Muscle layer of duodenum (tissue), 2 donors: ENCODE measurements around the gene MYL9.
A peak's percentile ranks its signal among the peaks of the same experiment; 100 is the strongest.
"Not testable (repeated sequence)": the region's sequence is repeated elsewhere in the genome, so short reads cannot be mapped to it uniquely, and the experiment has no call there.

Source experiments
- H3K27ac ChIP-seq: one replicate; pipeline ENCODE4 v1.7.0; 2013; ENCODE audit warnings: mild to moderate bottlenecking, low read length
- H3K27me3 ChIP-seq: one replicate; pipeline ENCODE4 v1.7.0; 2013; ENCODE audit warnings: low read depth, mild to moderate bottlenecking, control low read depth, low read length
- H3K36me3 ChIP-seq, 2 donors: one replicate each; pipeline ENCODE4 v1.7.0; 2013; ENCODE audit warnings: low read length in 2 of 2, control low read depth in 1 of 2, mild to moderate bottlenecking in 1 of 2; ENCODE audit not compliant: insufficient read depth in 2 of 2, control insufficient read depth in 1 of 2
- H3K4me1 ChIP-seq, 2 donors: one replicate each; pipeline ENCODE4 v1.7.0; 2013; ENCODE audit warnings: low read length in 2 of 2, mild to moderate bottlenecking in 2 of 2, control low read depth in 1 of 2, moderate library complexity in 1 of 2; ENCODE audit not compliant: insufficient read depth in 2 of 2, control insufficient read depth in 1 of 2
- H3K4me3 ChIP-seq, 2 donors: one replicate each; pipeline ENCODE4 v1.7.0; 2013; ENCODE audit warnings: low read length in 2 of 2, low read depth in 1 of 2, mild to moderate bottlenecking in 1 of 2
- H3K9me3 ChIP-seq, 2 donors: one replicate each; pipeline ENCODE4 v1.7.0; 2013; ENCODE audit warnings: low read length in 2 of 2, control low read depth in 1 of 2, mild to moderate bottlenecking in 1 of 2; ENCODE audit not compliant: control insufficient read depth in 1 of 2
- donor health status: healthy.

The MYL9 gene

DNA sequence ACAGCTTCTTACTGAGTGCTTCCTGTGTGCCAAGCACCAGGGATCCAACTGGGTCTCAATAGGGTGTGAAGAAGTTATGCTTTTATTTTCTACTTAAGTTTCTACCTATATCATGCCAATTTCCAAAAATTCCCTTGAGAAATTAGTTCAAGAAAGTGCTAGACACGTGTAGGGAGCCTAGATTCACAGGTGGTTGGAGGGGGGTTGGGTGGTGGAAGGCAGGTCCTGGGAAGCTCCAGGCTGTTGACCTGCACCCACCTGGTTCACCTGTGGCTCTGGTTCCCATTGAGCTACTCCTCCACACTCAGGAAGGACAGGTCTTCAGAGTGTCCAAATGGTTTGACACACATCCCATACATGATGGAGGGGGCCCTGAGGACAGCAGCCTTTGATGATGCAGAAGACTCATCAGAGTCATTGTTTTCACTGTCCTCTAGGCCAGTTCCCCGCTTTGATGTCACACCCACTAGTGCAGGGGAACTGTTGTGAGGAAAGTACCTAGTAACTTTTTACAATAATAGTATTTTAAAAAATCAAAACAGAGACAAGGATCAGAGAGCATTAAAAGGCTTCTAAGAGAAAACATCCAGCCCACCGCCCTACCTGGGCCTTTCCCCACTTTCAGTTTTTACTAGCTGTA lies 39.8 kb upstream of the MYL9 start:
- Histone ChIP-seq H3K9me3 (no peaks in the 10 kb centered on the region), H3K36me3 (peaks cover 55 to 71% of the 10 kb centered on the region in 2 donors), H3K4me1 (no peaks in the 10 kb centered on the region), H3K27ac (no peak overlapping the region), H3K4me3 (no peak overlapping the region), H3K27me3 (no peaks in the 10 kb centered on the region)

DNA sequence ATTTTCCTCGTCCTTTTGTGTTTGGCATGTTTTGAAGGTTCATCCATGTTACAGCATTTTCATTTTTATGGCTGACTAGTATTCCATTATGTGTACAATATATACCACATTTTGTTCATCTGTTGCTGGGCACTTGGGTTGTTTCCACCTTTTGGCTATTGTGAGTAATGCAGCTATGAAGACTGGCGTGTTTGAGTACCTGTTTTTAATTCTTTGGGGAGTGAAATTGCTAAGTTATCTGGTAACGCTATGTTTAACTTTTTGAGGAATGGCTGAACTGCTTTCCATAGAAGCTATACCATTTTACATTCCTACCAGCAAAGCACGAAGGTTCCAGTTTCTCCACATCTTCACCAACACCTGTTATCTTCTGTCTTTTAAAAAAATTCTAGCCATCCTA lies 37.0 kb upstream of the MYL9 start:
- H3K27me3 ChIP-seq, result no peaks in the 10 kb centered on the region
- no peak overlapping the region for H3K27ac ChIP-seq
- H3K4me3 ChIP-seq, result no peak overlapping the region
- H3K4me1 ChIP-seq, result no peaks in the 10 kb centered on the region
- H3K36me3 ChIP-seq, result peaks cover 45 to 46% of the 10 kb centered on the region in 2 donors
- H3K9me3 ChIP-seq, result no peaks in the 10 kb centered on the region

DNA sequence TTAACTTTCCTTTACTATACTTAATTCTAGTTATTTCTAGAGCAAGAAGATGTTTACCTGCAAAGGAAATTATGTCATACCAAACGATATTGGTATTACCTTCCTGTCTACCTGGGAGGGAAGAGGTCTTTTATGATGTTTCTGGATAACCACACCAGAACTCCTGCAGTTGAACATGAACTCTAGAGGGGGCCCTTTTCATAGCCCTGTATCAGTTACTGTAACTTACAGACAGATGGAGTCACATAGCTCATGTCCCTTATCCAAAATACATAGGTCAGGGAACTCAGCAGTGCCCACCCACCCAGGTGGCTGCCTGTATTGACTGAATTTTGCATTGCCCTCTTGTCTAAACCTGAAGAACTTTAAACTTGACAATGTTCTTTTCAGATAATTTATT lies 35.1 kb upstream of the MYL9 start:
- Histone ChIP-seq H3K9me3 (no peaks in the 10 kb centered on the region), H3K36me3 (peaks cover 34% of the 10 kb centered on the region in 2 donors), H3K27me3 (no peaks in the 10 kb centered on the region), H3K4me3 (no peak overlapping the region), H3K4me1 (no peaks in the 10 kb centered on the region), H3K27ac (no peak overlapping the region)

DNA sequence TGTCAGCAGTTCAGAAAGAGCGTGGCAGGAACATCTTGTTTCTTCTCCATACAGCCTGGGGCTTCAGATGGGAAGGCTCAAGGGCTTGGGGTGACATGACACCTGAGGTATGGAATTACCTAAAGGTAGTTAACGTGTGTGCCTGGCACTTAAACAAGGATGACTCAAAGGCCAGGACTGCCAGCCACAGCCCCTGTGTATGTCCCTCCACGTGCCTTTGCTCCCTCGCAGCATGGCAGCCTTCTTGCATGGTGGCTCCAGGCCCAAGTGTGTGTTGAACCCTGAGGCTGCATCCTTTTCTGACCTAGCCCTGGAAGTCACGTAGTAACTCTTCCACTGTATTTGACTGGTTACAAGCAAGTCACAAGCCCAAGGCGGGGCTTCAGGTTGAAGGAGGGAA lies 33.6 kb upstream of the MYL9 start:
- H3K9me3 ChIP-seq, result no peaks in the 10 kb centered on the region
- H3K4me1 ChIP-seq, result no peaks in the 10 kb centered on the region
- H3K27ac ChIP-seq, result no peak overlapping the region
- H3K36me3 ChIP-seq, result peaks cover 27 to 33% of the 10 kb centered on the region in 2 donors
- H3K4me3 ChIP-seq, result no peak overlapping the region
- H3K27me3 ChIP-seq, result no peaks in the 10 kb centered on the region

DNA sequence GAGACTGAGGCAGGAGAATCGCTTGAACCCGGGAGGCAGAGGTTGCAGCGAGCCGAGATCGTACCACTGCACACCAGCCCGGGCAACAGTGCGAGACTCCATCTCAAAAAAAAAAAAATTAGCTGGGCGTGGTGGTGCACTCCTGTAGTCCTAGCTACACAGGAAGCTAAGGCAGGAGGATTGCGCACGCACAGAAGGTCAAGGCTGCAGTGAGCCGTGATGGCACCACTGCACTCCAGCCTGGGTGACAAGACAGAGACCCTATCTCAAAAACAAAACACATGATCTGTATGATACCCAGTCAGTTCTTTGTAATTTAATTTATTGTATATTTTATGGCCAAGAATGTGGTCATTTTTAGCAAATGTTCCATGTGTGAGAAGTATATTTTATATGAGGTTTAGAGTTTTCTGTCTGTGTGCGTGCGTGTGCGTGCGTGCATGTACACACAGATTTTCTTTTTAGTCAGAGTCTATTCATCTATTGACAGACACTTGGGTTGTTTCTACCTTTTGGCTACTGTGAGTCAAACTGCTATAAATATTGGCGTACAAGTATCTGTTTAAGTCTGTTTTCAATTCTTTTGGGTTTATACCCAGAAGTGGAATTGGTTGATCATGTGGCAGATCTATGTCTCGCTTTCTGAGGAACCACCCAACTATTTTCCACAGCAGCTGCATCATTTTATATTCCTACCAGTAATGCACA lies 22.2 kb upstream of the MYL9 start:
- Histone ChIP-seq H3K9me3 (no peaks in the 10 kb centered on the region), H3K27ac (no peak overlapping the region), H3K36me3 (peaks cover 11 to 15% of the 10 kb centered on the region in 2 donors), H3K27me3 (no peaks in the 10 kb centered on the region), H3K4me1 (peaks cover 0 to 15% of the 10 kb centered on the region in 2 donors), H3K4me3 (no peak overlapping the region)

DNA sequence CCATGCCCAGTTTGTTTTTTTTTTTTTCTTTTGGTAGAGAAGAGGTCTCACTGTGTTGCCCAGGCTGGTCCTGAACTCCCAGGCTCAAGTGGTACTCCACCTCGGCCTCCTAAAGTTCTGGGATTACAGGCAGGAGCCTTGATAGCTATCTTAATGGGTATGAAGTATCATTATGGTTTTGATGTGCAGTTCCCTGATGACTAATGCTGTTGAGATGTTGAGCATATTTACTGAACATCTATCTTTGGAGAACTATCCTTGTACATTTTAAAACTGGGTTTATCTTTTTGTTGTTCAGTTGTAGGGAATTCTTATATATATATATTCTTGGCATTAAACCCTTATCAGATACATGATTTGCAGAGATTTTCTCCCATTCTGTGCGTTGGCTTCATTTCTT lies 21.4 kb upstream of the MYL9 start:
- no peaks in the 10 kb centered on the region for H3K27me3 ChIP-seq
- H3K36me3 ChIP-seq, result peaks cover 13% of the 10 kb centered on the region in 2 donors
- H3K4me1 ChIP-seq, result peaks cover 0 to 15% of the 10 kb centered on the region in 2 donors
- H3K4me3 ChIP-seq, result no peak overlapping the region
- H3K9me3 ChIP-seq, result no peaks in the 10 kb centered on the region
- H3K27ac ChIP-seq, result no peak overlapping the region

DNA sequence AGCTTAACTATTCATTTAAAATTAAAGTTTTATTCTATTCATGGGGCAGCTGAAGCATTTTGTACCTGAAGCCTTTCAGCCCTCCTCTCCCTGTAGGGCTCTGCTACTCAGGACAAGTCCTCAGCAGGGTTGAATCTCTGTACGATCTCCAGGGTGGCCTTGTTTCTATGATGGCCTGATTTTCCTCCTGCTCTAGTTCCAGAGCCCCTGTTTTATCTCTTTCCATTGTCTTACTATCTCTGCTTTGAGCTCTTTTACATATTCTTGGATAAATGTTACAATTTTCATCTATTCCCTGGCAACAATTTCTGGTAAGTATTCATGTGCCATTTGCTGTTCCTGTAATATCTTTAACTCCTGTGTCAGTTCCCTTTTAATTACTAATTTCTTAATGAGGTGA lies 19.8 kb upstream of the MYL9 start:
- H3K36me3 ChIP-seq, result peaks cover 26 to 29% of the 10 kb centered on the region in 2 donors
- no peaks in the 10 kb centered on the region for H3K27me3 ChIP-seq
- H3K27ac ChIP-seq, result no peak overlapping the region

DNA sequence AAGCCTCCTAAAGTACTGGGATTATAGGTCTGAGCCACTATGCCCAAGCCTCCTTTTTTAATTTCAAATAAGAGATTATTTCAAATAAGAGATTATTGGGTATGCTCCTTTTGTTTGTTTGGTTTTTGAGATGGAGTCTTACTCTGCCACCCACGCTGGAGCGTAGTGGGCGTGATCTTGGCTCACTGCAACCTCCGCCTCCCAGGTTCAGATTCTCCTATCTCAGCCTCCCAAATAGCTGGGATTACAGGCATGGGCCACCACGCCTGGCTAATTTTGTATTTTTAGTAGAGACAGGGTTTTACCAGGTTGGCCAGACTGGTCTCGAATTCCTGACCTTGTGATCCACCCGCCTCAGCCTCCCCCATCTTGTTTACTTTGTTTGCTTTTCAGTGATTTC lies 18.9 kb upstream of the MYL9 start:
- H3K27me3 ChIP-seq, H3K9me3 ChIP-seq, H3K27ac ChIP-seq, H3K4me3 ChIP-seq: not testable (repeated sequence)
- H3K36me3 ChIP-seq, result peaks cover 29 to 34% of the 10 kb centered on the region in 2 donors
- H3K4me1 ChIP-seq, result peaks cover 0 to 13% of the 10 kb centered on the region in 2 donors

More for the DNA sequence above, 19.8 kb upstream of the MYL9 start:
- H3K9me3 ChIP-seq, result no peaks in the 10 kb centered on the region
- no peak overlapping the region for H3K4me3 ChIP-seq
- peaks cover 0 to 13% of the 10 kb centered on the region in 2 donors for H3K4me1 ChIP-seq

DNA sequence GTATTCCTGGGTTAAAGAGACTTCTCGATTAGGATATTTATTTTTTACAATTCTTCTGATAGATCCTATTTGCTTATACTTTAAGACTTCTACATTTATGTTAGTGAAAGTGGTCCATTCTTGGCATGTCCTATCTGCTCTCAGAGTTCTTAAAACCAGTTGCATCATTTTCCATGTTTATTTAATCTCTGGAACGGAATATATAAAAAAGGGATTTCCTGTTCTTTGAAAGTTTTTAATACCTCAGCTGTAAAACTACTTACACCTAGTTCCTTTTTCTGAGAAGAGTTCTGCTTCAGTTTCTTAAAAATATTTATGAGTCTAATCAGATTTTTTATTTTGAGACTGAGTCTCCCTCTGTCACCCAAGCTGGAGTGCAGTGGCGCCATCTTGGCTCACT lies 18.0 kb upstream of the MYL9 start:
- no peaks in the 10 kb centered on the region for H3K27me3 ChIP-seq
- peaks cover 0 to 19% of the 10 kb centered on the region in 2 donors for H3K4me1 ChIP-seq
- no peak overlapping the region for H3K27ac ChIP-seq
- H3K4me3 ChIP-seq, result no peak overlapping the region
- H3K9me3 ChIP-seq, result no peaks in the 10 kb centered on the region
- peaks cover 25 to 39% of the 10 kb centered on the region in 2 donors for H3K36me3 ChIP-seq

DNA sequence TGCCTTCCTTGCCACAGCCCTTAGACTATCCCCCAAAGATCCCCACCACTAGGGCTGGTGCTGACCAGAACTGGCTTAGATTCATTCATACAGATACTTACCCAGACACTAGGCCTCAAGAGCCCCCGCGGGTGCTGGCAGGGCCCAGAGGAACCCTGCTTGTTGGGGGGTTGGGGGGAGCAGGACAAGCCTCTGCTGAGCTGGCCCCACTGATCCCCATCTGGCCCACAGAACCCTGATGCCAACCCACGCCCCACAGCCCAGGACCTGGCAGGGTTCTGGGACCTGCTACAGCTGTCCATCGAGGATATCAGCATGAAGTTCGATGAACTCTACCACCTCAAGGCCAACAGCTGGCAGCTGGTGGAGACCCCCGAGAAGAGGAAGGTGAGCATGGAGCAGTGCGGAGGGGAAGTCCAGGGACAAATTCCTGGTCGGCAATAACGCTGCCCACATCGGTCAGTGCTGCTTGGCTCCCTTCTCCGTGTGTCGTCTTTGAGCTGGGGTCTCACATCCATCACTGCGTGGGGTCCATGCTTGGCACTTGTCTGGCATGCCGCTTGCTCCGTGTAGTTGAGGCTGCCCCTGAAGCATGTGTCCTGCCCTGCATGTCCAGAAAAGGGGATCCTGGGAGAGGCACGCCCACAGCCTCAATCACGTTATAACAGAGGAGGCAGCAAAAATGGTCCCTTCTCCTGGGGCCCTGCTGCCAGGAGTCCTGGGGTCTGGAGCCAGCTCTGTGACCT lies 15.5 kb upstream of the MYL9 start:
- no peak overlapping the region for H3K27ac ChIP-seq
- no peaks in the 10 kb centered on the region for H3K27me3 ChIP-seq
- peaks cover 0 to 19% of the 10 kb centered on the region in 2 donors for H3K4me1 ChIP-seq
- H3K9me3 ChIP-seq, result no peaks in the 10 kb centered on the region
- H3K4me3 ChIP-seq, result no peak overlapping the region
- H3K36me3 ChIP-seq, result peaks cover 25 to 43% of the 10 kb centered on the region in 2 donors

DNA sequence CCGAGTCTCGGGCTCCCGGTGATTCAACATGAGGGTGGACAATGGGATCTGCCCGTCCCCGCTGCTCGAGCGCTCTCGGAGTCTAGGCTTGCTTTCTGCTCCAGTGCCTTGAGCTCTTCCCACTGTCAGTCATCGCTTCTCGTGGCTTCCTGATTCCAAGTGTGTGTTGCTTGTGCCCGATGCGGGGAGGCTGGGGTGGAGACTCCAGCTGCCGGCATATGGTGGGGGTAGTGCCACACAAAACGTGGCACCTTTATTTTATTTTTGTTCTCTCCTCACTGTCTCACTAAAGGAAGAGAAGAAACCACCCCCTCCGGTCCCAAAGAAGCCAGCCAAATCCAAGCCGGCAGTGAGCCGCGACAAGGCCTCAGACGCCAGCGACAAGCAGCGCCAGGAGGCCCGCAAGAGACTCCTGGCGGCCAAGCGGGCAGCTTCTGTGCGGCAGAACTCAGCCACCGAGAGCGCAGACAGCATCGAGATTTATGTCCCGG lies 14.8 kb upstream of the MYL9 start:
- Histone ChIP-seq H3K4me1 (peaks cover 0 to 19% of the 10 kb centered on the region in 2 donors), H3K27me3 (no peaks in the 10 kb centered on the region), H3K27ac (peak overlapping the region; percentile 62), H3K9me3 (no peaks in the 10 kb centered on the region), H3K4me3 (no peak overlapping the region), H3K36me3 (peaks cover 25 to 43% of the 10 kb centered on the region in 2 donors)
